CD1c-positive myeloid dendritic cell (primary cell): ENCODE results near the gene KIF6.
"Not testable (repeated sequence)": the region's sequence is repeated elsewhere in the genome, so short reads cannot be mapped to it uniquely, and the experiment has no call there.

Source experiments
- DNase-seq: peaks from one replicate; pipeline ENCODE4 v3.0.0-alpha.2; 2016; ENCODE audit errors: extremely low spot score

The KIF6 gene

DNA sequence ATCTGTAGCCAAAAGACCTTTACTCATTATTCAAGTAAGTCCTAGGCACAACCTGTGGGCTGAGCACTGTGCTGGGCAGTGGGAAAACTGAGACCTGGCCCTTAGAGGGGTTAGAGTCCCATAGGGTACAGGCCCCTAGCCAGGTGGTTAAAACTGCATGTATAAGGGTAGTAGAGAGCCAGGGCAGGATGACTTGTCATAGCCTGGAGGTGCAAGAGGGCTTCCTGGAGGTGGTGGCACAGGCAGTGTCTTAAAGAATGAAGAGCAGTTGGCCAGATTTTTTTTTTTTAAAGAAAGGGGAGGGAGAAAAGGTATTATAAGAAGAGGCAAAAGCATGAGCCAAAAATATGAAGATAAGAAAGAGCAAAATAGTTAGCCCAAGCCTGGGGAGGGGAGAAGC is 226.2 kb downstream of the KIF6 start:
- no peak for DNase-seq

DNA sequence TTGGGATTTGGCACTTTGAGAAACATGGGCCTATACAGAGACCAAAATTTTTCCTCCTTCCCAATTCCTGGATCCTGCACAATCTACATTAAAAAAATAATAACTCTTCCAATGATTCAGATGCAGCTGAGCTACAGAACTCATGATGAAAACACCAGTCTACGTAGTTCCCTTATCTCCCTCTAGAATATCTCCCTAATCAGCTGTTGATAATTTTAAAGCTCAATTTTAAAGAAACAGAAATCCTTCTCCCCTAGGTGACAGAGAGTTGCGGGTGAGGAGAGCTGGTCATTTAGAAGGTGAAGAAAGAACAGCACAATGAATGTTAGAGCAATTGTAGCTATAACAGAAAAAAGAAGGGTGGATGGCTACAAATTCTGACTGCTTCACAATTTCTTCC is 227.1 kb downstream of the KIF6 start:
- DNase-seq = no peak

DNA sequence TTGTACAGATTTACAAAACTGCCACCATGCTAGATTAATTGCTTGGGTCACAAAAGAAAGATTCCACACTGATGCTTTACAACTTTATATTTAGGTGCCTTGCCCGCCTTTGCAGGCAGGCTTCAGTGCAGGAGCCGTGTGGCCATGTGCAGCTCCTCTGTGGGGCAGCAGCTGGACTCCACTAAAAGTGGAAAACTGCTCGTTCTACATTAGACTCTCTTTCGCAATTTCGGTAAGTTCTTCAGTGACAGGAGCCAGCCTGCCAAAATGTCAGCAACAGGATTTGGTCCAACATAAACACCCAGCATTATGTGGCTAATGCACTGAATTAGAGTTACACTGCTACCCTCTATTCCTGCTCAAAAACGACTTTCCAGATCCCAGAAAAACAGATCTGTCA is 228.3 kb downstream of the KIF6 start:
- DNase-seq = no peak

DNA sequence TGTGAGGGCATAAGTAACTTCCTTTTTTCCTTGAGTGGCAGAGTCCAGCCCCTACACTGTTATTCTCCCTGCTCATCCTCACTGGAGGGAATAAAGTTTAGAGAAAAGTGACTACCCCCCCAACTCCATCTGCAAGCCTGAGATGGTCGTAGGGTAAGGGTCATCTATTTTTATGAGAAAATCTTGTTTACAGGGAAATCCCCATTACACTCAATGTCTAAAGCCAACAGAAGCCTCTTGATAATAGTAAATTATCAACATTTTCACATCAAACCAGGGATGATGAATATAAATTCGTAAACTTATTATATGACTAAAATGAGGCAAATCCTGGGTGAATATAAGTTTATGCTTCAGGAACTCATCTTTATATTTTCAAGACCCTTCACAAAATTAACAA is 228.8 kb downstream of the KIF6 start:
- no peak for DNase-seq

DNA sequence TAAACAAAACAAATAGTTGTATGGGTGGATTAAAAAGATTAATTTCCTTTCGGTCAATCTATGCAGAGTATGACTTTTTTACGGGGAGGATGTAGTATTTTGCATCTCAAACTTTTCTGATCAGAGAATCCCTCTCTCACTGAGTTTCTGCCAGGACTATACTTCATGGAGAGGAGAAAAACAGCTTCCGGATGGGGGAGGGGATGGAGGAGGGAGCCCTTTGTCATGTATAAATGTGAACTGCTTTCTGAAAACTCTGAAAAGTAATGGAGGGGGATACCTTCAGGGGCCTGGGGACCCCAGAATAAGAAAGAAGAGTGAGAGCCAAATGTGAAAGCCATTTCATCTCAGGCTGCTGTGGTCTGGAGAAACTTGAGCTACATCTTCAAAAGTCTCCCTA is 229.6 kb downstream of the KIF6 start:
- no peak for DNase-seq

DNA sequence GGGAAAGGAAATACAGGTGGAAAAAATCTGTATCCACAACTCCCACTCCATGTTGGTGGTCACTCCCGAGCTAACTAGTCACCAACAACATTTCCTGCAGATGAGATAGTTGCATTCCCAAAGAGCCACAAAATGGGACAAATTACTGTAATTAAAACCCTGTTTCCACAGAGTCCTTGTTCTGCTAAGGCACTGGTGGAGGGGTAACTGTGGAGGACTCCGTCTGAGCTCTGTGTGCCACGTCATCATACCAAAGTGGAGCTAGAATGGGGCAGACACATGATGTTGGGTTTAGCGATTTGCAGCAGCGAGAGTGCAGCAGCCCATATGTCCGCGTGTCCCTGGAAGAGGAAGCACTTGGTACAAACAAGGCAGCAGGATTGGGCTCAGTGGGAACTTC is 230.2 kb downstream of the KIF6 start:
- DNase-seq = no peak

DNA sequence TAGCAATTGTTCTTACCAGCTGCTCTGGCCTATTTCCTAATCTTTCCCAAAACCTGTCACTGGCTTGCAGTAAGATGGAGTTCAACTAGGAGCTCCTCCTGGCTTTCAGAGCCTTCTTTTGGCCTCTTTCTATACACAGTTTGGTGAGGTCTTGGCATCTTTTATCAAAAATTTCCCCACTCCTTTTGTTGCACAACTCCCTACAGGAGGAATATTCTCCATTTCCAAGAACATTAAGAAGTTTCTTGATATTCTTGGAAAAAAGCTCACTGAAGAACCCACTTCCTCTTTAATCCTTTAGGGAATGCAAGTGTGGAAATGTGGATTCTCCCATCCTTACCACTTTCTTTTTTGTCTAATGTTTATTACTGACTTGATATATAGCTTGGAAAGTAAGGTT is 231.4 kb downstream of the KIF6 start:
- no peak for DNase-seq

DNA sequence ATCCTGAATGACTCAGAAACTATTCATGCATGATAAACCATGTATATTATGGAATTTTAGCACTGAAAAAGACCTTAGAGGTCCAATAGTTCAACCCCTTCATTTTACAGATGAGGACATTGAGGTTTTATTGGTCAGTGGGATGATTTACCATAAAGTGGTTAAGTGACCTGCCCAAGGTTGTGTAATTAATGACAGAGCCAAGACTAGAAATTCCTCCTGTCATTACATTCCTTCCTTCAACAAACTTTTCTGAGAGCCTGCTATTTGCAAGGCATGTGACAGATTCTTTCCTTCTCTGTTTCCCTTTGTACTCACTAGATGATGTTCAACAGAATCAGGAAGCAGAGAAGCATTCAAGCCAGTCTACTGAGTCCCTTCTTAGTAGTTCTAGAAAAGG is 232.0 kb downstream of the KIF6 start:
- no peak for DNase-seq

DNA sequence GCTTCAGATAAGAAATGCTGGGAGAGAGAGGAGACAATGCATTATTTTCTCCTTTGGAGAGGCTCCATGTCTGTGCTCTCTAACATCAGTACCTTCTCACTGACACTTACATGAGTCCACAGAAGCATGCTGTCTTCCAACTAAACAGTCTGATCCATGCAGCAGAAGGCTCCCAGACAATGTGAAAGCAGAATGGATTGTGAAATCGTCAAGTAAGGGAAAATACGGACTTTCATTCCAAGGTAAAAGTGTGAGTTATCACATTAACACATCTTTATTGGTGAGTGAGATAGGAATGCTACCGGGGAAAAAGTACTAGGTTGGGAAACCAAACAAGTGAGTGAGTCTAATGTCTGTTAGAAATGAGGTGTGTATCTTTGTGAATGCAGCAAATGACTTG is 235.1 kb downstream of the KIF6 start:
- no peak for DNase-seq

DNA sequence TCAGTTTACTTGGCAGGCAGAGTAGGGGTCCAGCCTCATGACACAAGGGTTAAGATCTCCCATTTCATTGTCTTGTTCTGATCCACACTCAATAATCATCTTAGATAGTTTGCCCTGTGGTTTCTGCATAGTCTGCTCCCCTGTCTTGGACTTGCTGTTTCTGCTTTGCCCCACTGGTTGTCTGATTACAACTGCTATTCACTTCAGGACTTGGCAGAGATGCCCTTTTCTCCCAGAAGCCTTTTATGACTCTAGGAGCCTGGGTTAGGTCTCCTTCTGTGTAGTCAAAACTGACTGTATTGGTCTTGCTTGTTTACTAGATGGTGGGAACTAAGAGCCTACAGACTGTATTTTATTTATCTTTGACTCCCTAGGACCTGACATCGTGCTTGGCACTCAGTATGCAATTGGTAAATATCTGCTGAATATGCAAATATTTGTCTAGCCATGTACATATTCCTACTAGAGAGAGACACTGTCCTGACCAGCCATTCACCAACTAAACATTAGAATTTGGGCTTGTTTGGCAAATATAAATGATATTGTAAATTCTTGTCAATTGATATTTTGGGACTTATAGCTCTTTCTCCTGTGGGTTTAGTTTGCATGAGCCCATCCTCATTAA is 236.8 kb downstream of the KIF6 start:
- no peak for DNase-seq

DNA sequence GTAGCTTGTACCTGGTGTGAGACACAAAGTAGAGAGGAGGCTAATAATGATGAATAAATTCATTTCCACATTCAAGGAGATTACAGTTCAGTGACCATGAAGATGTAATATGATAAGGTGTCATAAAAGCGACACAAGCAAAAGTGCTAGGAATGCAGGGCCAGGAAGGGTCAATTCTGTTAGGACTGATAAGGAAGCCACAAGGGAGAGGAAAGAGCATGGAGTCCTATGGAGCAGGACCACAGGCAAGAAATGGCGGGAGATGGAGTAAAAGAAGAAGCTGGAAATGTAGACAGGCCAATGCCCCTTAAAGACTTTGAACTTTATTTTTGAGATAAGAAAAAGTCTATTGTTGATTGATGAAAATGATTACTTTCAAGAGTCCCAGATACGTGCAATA is 240.9 kb downstream of the KIF6 start:
- no peak for DNase-seq

DNA sequence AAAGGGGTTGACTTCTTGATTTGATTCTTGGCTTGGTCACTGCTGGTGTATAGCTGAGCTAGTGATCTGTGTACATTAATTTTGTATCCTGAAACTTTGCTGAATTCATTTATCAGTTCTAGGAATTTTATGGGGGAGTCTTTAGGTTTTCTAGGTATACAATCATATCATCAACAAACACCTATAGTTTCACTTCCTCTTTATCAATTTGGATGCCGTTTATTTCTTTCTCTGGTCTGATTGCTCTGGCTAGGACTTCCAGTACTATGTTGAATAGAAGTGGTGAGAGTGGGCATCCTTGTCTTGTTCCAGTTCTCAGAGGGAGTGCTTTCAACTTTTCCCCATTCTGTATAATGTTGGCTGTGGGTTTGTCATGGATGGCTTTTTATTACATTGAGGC is 245.4 kb downstream of the KIF6 start:
- DNase-seq = not testable (repeated sequence)

DNA sequence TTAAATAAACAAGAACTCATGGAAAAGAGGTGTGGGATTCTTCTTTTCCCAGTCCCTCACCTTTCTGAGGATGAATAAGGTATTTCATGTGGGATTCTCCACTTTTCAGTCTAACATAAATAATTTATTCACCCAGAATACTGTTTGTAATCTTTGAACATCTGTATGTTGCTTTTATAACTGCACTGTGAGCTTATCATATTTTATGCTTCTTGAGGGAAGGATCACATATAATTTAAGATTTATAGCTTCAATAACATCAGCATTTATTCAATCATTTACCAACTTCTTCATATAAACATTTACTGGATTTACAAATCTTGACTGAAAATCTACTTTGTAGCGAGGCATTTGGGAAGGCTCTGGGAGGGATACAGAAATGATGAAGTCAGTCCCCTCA is 248.5 kb downstream of the KIF6 start:
- DNase-seq = no peak

DNA sequence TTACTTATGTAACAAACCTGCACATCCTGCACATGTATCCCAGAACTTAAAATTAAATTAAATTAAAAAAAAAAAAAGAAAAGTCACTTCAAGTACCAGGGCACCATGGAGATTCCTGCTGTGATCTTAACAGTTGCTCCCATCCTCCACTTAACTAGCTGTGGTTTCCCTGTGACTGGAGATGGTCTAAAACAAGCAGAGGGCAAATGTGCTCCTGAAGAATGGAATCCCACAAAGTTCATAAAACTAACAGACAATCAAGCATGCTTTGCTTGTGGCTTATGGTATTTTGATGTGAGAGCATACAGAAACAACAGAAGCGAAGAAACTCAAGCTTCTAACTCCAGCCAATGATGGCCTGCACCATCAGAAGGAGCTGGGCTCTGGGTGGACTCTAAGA is 249.1 kb downstream of the KIF6 start:
- no peak for DNase-seq

DNA sequence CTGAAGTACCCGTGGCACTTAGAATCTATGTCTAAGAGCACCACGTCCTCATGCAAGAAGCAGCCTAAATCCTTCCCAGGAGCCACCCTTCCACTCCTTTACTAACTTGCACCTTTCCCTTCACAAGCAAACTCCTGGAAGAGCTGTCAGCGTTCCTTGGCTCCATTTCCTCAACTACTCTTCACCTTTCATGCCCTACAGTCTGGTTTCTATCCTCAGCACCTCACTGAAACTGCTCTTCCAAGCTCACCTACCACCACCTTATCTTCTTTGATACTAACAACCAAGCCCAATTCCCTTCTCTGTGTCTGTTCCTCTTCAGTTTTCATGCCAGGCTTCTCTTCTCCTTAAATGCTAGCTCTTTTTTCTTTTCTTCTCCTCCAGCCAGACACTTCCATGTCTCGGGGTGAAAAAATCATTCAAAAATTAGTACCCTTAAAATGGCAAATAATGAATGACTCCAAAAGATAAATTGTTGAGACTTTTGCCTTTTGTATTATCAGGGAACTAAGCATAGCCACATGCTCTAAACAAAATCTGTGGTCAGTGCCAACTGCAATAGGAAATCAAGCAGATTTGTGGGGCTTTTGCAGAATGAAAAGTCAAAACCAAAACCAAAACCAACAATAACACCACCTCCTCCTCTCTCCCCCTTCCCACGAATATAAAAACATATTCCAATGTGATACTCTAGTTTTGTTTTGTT is 253.1 kb downstream of the KIF6 start:
- DNase-seq = no peak

DNA sequence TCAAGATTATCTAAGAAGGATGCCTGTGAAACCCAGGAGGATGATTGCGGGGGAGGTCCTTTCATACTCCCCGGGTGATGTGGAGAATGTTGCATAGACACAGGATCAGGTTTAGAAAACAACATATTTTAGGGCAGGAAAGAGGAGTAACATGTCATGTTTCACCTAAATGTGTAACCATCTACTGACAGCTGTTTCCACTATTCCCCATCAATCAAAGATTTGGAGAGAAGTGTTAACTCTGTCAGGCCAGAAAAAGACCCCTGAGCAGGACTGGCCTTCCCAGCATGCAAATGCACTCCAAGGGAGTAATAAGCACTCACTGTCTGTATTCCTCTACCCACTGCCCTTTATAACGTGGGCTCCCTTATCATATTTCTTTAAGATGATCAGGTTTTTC is 254.7 kb downstream of the KIF6 start:
- no peak for DNase-seq

DNA sequence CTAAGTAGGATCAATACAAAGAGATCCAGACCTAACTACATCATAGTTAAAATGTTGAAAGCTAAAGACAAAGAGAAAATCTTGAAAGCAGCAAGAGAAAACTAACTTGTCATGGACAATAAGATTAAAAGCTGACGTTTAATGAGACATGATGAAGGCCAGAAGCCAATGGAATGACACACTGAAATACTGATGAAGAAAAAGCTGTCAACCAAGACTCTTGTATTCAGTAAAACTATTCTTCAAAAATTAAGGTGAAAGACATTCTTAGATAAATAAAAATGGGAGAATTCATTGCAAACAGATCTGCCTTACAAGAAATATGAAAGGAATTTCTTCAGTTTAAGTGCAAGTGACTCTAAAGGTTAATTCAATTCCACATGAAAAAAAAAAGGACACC is 256.8 kb downstream of the KIF6 start:
- DNase-seq = no peak

DNA sequence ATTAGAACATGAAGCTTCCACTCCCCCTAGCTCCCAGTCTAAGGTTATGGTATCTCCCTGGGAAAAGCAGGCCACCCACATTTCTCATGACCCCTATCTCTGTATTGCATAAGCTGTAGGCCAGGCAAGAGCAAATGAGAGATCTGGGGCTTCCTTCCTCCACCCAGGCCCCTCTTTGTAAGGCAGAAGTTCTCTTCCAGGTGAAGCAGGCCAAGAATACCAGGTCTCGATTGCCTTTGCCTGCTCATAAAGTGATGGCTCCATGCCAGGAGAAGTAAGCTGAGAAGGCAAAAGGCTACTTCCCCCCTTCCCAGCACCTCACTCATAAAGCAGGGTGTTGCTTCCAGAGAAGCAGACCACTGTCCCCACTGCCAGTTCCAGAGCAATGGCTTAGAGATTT is 258.6 kb downstream of the KIF6 start:
- no peak for DNase-seq

DNA sequence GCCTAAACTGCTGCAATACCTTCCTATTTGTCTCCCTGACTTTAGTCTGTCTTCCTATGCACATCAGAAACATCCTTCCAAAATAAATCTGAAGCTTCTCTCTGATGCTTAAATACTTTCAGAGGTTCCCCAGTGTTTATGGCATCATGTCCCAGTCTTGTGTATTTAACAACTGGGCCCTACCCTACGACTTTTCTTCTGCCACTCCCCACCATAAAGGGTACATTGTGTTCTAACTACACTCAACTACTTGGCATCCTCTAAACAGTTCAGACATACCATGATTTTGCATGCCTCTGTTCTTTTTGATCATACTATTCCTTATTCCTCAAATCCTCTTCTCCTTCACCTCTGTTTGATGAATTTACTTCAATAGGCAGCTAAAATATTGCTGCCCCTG is 259.7 kb downstream of the KIF6 start:
- DNase-seq = no peak

DNA sequence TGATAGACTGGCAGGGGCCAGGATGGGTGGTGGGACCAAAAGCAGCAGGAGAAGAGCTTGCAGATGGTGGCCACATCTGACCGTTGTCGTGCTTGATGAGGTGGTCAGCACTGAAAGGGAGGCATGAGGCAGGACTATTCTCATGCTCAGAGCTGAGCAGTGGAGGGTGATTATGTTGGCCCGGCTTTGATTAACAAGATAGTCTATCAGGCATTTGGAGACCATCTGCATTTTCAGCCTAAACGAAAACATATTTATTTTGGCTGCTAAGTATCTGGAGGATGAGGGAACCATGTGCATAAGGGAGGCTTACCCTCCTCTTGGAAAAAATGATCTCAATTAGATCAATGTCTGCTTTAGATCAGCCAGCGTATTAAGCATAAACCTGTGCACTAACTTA is 261.1 kb downstream of the KIF6 start:
- DNase-seq = no peak

DNA sequence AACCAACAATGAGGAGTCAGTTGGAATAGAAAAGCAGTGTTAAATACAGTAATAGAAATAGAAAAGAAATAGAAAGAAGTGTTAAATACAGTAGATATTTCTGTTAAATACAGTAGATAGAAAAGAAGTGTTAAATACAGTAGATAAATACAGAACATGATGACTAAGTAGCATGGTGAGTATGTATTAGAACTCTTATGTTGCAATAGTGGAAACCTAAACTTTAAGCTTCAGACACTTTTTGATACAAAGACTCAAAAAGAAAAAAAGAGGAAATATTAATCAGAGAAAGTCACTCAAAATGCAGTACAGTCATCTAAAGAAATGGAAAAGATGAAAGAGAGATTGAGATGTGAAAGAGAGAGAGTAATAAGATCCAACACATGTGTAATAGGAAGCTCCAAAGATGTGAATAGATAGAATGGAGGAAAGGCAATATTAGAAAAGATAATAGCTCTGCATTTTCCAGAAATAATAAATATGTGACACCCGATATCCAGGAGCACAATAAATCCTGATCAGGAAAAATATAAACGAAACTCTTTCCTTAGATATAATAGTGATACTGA is 271.2 kb downstream of the KIF6 start:
- DNase-seq = no peak

DNA sequence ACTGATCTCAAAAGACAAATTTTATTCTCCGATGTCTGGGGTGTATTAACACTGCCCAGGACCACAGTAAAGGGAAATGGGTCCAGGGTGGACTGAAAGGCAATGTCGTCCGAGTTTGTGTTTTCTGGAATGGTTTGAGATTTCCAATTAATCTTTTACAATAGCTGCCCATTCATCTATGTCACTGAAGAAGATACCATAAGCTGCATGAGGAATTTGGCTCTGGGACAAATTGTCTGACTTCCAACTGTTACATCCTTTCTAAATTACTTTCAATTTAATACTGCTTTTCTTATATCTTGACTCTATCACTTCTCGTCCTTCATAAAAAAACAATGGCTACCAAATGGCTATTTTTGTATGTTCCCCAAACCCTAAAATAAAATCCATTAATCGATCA is 272.0 kb downstream of the KIF6 start:
- no peak for DNase-seq

DNA sequence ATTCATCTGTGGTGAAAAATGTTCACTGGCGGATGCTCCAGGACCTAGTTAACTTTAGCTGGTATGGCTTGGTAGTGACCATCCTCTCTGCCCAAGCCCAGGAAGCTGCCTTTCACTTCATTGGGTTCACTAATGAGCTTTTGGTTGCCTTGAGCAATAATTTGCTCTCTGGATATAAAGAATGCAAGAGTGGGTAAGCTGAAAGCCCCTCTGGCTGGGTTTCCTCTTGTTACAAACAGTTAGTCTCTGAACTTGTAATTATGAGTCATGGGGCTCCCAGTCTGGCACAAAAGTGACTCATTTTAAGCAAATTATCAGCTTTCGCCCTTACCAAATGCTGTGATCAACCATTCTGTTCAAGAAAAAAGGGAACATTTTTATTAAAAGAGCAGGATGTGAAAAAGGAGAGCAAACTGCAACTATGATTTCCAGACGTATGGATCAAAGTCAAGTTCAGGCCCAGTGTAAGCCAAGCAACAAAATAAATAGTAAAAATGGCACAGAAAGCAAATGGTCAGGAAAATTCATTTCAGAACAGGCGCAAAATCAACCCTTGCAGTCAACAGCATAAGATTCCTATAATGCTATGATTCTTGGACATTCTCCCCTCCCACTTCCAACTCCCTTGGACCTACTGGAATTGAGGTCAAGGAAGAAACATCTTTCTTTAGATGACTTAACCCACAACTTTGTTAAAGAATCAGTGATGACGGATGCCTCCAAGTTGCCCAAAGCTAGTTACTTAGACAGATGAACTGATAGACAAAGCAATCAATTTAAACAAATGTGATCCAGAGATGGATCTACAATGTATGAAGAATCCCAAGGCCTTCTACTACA is 272.7 kb downstream of the KIF6 start:
- DNase-seq = no peak
